Muscle of leg (tissue), 11 donors: ENCODE results near the gene FOXD2. TPM values are rescaled to one million over a fixed set of nuclear protein-coding genes. Genes with fewer than 3 reads are reported as not detected.

Experiments used
- DNase-seq: peaks from one replicate; pipeline ENCODE4 v3.0.0; 2013
- H3K27ac ChIP-seq: one replicate; pipeline ENCODE4 v1.5.1; 2013; ENCODE audit warnings: mild to moderate bottlenecking, low read length, control low read depth
- H3K27me3 ChIP-seq: one replicate; pipeline ENCODE4 v1.6.1; 2013; ENCODE audit warnings: low read length; ENCODE audit not compliant: control insufficient read depth, insufficient read depth
- H3K36me3 ChIP-seq: one replicate; pipeline ENCODE4 v1.6.1; 2013; ENCODE audit warnings: low read length; ENCODE audit not compliant: control insufficient read depth, insufficient read depth
- H3K4me1 ChIP-seq: one replicate; pipeline ENCODE4 v1.6.1; 2013; ENCODE audit warnings: low read length; ENCODE audit not compliant: control insufficient read depth, insufficient read depth
- H3K4me3 ChIP-seq: one replicate; pipeline ENCODE4 v1.5.1; 2013; ENCODE audit warnings: low read length, control low read depth
- H3K9me3 ChIP-seq: replicated peaks from 2 replicates; pipeline ENCODE4 v1.6.1; 2013; ENCODE audit warnings: low read depth, low read length; ENCODE audit not compliant: control insufficient read depth
- WGBS: methylation state at CpG from one replicate; pipeline ENCODE4 v1.1.5; 2013; ENCODE audit warnings: missing lambda C conversion rate; ENCODE audit not compliant: insufficient coverage; 5-methylcytosine and 5-hydroxymethylcytosine counted together
- polyA plus RNA-seq, 8 donors: library from polyadenylated mRNA; unstranded; fragments of 120-200 nt; gene quantifications; one replicate each; pipeline versions ENCODE4 v1.2.1 to v1.2.3, GENCODE V29; 2013; ENCODE audit warnings: inconsistent platforms in 1 of 8, low replicate concordance in 1 of 8; ENCODE audit not compliant: insufficient read length in 8 of 8, insufficient read depth in 1 of 8
- total RNA-seq: library from RNA; stranded (reverse); fragments of 120-200 nt; gene quantifications from one replicate; pipeline ENCODE4 v1.2.4, GENCODE V29; 2013

FOXD2 gene
- total and polyA plus RNA-seq, 9 donors: 0.14 to 0.64 (median 0.28) TPM

DNA sequence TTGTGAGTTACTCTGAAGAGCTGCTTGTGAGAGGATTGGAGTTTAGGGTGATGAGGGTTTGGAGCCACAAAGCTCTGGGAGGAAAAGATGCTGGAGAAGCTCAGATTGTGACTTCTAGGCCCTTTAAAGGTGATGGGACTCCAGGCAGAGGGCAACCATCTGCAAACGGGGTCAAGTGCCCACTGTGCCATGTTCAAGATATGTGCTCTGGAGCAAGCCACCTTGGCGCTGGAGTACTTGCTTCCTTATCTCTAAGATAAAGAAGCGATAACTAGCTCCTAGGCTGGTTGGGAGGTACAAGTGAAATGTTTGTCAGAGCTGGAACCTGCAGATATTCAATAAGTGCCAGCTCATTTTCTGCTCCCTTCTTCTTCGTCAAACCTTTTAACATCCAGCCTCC lies 36.1 kb upstream of the FOXD2 start:
- Histone ChIP-seq H3K36me3 (no peaks in the 10 kb centered on the region), H3K9me3 (no peaks in the 10 kb centered on the region), H3K4me1 (peaks cover 4% of the 10 kb centered on the region), H3K27me3 (peaks cover 32% of the 10 kb centered on the region), H3K4me3 (no peak overlapping the region), H3K27ac (no peak overlapping the region)
- DNase-seq: no peak
- WGBS: 83% methylated on average over 1 of the region's 4 CpGs

- H3K27me3 ChIP-seq: peaks cover 32% of the 10 kb centered on the region
- 100% methylated on average over 2 of the region's 4 CpGs for WGBS
- H3K4me3 ChIP-seq: no peak overlapping the region
- peaks cover 4% of the 10 kb centered on the region for H3K4me1 ChIP-seq
- H3K9me3 ChIP-seq: no peaks in the 10 kb centered on the region
- no peak overlapping the region for H3K27ac ChIP-seq
- no peak for DNase-seq
- no peaks in the 10 kb centered on the region for H3K36me3 ChIP-seq
These were observed 35.3 kb upstream of the FOXD2 start for GRCh38 chr1:47402591-47402990.

DNA sequence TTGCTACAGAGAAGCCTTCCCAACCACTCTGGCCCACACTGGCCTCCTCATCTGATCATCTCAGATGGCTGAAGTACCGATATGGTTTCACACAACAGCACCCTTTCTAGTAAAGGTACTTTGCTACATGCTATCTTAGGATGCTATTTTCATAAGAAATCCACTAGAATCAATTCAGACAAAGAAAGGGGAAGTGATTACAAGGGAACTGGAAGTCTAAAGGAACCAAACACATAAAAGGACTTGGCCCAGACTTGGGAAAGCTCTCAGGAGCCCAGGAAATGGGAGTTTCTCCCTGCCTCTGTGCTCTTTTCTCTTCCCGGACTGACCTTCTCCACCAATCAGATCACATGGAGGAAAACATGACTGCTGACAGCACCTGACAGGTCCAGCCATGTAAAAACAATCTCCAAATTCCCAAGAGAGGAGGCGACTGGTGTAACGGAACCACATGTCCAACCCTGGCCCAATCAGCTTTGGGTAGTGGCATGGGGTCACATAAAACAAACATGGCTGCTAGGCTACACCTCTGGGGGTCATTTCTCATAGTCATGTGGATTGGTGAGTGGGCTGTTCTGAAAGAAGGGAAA lies 34.4 kb upstream of the FOXD2 start:
- no peak overlapping the region for H3K4me3 ChIP-seq
- WGBS: no CpG with 5 or more reads among the region's 4 CpGs
- H3K27me3 ChIP-seq: peaks cover 32% of the 10 kb centered on the region

GRCh38 chr1:47405697-47406096 lies 32.1 kb upstream of the FOXD2 start:
- peak; percentile 22 for DNase-seq
- Histone ChIP-seq H3K9me3 (no peaks in the 10 kb centered on the region), H3K27ac (no peak overlapping the region), H3K4me1 (peaks cover 13% of the 10 kb centered on the region), H3K36me3 (no peaks in the 10 kb centered on the region), H3K4me3 (no peak overlapping the region), H3K27me3 (peaks cover 26% of the 10 kb centered on the region)
- WGBS: 18% methylated on average over 4 of the region's 5 CpGs

More for the DNA sequence above, 34.4 kb upstream of the FOXD2 start:
- no peak for DNase-seq
- H3K27ac ChIP-seq: no peak overlapping the region
- H3K36me3 ChIP-seq: no peaks in the 10 kb centered on the region
- H3K9me3 ChIP-seq: no peaks in the 10 kb centered on the region
- peaks cover 4% of the 10 kb centered on the region for H3K4me1 ChIP-seq

DNA sequence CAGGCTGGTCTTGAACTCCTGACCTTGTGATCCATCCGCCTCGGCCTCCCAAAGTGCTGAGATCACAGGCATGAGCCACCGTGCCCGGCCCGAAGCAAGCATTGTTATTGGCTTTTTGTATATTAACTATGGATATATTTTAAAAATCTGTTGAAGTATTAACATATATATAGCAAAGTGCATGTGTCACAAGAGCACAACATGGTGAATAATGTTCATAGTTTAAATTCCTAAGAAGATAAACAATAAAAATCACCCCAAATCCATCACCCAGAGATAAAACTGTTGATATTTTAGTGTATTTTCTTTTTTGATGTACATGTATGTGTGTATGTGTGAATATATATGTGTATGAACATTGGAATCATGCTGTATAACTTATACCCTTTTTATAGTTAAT lies 30.9 kb upstream of the FOXD2 start:
- no CpG with 5 or more reads among the region's 5 CpGs for WGBS
- Histone ChIP-seq H3K27me3 (peaks cover 28% of the 10 kb centered on the region), H3K27ac (no peak overlapping the region), H3K4me1 (peaks cover 13% of the 10 kb centered on the region), H3K4me3 (no peak overlapping the region), H3K36me3 (no peaks in the 10 kb centered on the region), H3K9me3 (no peaks in the 10 kb centered on the region)
- no peak for DNase-seq

DNA sequence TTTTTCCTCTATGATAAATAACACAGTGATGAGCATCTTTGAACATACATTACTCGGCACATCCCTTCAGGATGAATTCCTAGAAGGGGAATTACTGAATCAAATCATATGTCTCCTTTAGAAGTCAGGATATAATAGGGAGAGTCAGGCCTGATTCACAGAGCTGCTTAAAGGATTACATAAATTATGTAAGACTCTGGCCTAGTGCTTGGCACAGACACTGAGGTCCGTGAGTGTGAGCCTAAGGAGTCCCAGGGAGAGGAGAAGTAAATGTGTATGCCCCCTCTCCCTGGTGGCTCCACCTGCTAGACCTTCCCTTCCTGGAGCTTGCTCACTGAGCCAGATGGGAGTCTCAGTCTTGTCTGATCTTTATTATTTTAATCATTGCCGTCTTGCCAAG lies 30.4 kb upstream of the FOXD2 start:
- WGBS: 60% methylated on average over 1 of the region's 3 CpGs

DNA sequence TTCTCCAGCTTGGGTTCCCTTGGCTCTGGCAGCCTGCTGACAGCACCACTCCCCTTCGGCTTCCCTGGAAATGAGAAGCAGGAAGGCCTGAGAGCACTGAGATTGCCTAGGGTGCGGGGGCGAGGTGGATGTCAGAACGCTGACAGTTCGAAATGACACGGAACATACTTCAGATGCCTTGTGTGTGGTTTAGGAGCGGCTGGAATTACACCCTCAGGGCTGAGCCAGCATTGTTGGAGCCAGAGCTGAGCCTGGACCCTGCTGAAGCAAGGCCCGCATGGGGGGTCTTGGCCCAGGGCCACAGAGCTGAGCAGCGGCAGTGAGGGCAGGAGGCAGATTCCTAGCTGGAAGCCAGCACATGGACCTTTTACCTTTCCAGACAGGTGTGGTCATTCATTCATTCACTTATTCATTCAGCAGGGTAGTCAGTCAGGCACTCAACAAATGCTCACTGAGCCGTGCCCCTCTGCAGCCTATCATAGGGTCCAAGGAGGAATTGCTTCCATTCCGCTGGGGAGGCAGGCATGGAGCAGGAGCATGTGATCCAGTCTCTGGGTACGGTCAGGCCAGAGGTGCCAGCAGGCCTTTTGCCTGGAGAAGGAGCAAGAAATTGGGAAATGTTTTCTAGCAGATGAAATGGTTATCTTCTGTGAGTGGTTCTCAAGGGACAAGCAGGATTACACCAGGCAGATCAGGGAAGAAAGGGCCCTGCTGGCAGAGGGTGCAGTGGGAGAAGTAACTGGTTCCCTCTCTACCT lies 28.4 kb upstream of the FOXD2 start:
- H3K9me3 ChIP-seq: no peaks in the 10 kb centered on the region
- peaks cover 13% of the 10 kb centered on the region for H3K4me1 ChIP-seq
- H3K27ac ChIP-seq: no peak overlapping the region
- H3K27me3 ChIP-seq: peaks cover 35% of the 10 kb centered on the region
- no peak overlapping the region for H3K4me3 ChIP-seq
- no peaks in the 10 kb centered on the region for H3K36me3 ChIP-seq
- DNase-seq: peak; percentile 34
- WGBS: 47% methylated on average over 11 of the region's 12 CpGs

More for the DNA sequence above, 30.4 kb upstream of the FOXD2 start:
- peaks cover 13% of the 10 kb centered on the region for H3K4me1 ChIP-seq
- H3K36me3 ChIP-seq: no peaks in the 10 kb centered on the region
- peaks cover 29% of the 10 kb centered on the region for H3K27me3 ChIP-seq
- no peaks in the 10 kb centered on the region for H3K9me3 ChIP-seq
- no peak overlapping the region for H3K27ac ChIP-seq
- H3K4me3 ChIP-seq: no peak overlapping the region
- no peak for DNase-seq

DNA sequence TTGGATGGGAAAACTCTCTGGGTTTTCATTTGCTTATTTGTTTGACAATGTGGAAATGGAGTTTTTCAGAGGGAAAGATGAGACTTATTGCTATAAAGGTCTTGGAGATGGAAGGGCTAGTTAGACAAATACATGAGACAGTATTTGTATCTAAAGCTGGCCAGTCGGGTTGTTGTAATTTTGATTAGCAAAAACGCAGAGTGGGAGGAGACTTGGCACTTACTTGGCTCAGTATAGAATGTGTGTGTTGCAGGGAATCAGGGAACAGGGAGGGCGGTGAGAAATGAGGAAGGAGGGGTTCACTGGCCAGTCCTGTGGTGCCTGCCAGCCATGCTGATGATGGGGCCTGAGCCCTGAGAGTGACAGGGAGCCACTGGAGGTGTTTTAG lies 27.8 kb upstream of the FOXD2 start:
- H3K9me3 ChIP-seq: no peaks in the 10 kb centered on the region
- H3K4me3 ChIP-seq: no peak overlapping the region
- 40% methylated on average over 3 of the region's 3 CpGs for WGBS
- no peak for DNase-seq
- H3K27ac ChIP-seq: no peak overlapping the region
- no peaks in the 10 kb centered on the region for H3K36me3 ChIP-seq
- H3K4me1 ChIP-seq: peaks cover 13% of the 10 kb centered on the region
- peaks cover 40% of the 10 kb centered on the region for H3K27me3 ChIP-seq

DNA sequence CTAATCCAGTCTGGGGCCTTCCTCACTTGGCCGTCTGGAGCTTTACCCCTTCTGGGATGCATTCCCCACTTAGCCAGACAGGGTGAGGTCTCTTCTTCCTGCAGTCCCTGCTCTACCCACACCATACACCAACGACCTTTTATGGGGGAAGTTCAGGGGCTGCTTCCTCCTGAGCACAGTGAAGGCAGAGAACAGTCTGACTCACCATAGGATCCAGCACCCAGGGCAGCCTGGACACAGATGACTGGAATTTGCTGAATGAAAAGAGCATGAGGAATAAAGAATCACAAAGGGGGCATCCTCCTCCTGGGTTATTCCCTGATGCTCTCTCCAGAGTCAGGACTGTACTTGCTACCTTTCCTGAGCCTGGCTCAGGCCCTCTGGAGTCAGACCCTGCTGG lies 26.4 kb upstream of the FOXD2 start:
- peaks cover 45% of the 10 kb centered on the region for H3K27me3 ChIP-seq
- H3K4me1 ChIP-seq: peaks cover 10% of the 10 kb centered on the region
- no CpG with 5 or more reads among the region's 2 CpGs for WGBS
- DNase-seq: no peak
- H3K4me3 ChIP-seq: no peak overlapping the region
- H3K27ac ChIP-seq: no peak overlapping the region
- no peaks in the 10 kb centered on the region for H3K36me3 ChIP-seq
- H3K9me3 ChIP-seq: no peaks in the 10 kb centered on the region

- no peaks in the 10 kb centered on the region for H3K9me3 ChIP-seq
- 60% methylated on average over 14 of the region's 14 CpGs for WGBS
- no peak overlapping the region for H3K4me3 ChIP-seq
- no peak overlapping the region for H3K27ac ChIP-seq
- no peaks in the 10 kb centered on the region for H3K36me3 ChIP-seq
- H3K4me1 ChIP-seq: peaks cover 11% of the 10 kb centered on the region
- peaks cover 50% of the 10 kb centered on the region for H3K27me3 ChIP-seq
- no peak for DNase-seq
These were observed 25.4 kb upstream of the FOXD2 start for GRCh38 chr1:47412437-47412836.
